GM12878 (cell line): ENCODE data around the gene GNAT1. TPM values are rescaled to one million over a fixed set of nuclear protein-coding genes. Genes with fewer than 3 reads are reported as not detected.

Experiments used
- ATAC-seq: fragments of 200-7000 bp; cut with Tn5 transposase; 3 replicates; pipeline ENCODE4 v1.9.1; 2020; ENCODE audit warnings: mild to moderate bottlenecking, moderate library complexity
- BruUV-seq: library from RNA; stranded (reverse); fragments of 400-500 nt; replicated peaks from 2 replicates; lab custom pipeline; 2021; lab: Mats Ljungman, UMichigan
- CTCF ChIA-PET: fragments of 300-600 bp; sonication (Branson Sonifier 250); formaldehyde crosslinking; extraction: SDS; loops from one replicate; lab custom pipeline; 2021; ENCODE audit warnings: inconsistent platforms; lab: Yijun Ruan, JAX
- POLR2A ChIA-PET: fragments of 350-600 bp; formaldehyde crosslinking; extraction: SDS; loops from one replicate; lab custom pipeline; 2021; ENCODE audit warnings: inconsistent platforms; lab: Charles Lee
- RAD21 ChIA-PET: fragments of 300-600 bp; sonication (Branson Sonifier 250); formaldehyde crosslinking; loops from one replicate; lab custom pipeline; 2023; ENCODE audit warnings: antibody characterized with exemption; ENCODE audit not compliant: unreplicated experiment; lab: Charles Lee
- SMC1A ChIA-PET: fragments of 300-600 bp; sonication (Branson Sonifier 250); formaldehyde crosslinking; loops from one replicate; lab custom pipeline; 2023; ENCODE audit not compliant: unreplicated experiment, uncharacterized antibody; lab: Charles Lee
- DNase-seq: peaks from one replicate; pipeline ENCODE4 v3.0.0-alpha.2; 2011; ENCODE audit warnings: low read depth, low spot score
- FAIRE-seq: peaks from 3 replicates; lab custom pipeline; 2011; peaks lifted over from hg19 to GRCh38; lab: Jason Lieb, UNC
- H2AFZ ChIP-seq: 2 replicates; pipeline ENCODE4 v1.6.0; 2011; ENCODE audit warnings: low read depth, low read length, control low read depth; ENCODE audit not compliant: control insufficient read depth
- H3K27ac ChIP-seq: 2 replicates; pipeline ENCODE4 v1.5.1; 2011; ENCODE audit warnings: control low read depth; ENCODE audit not compliant: control insufficient read depth, insufficient read depth
- H3K27me3 ChIP-seq, 2 experiments: replicated peaks in 1 of 2; 2 replicates each; pipeline versions ENCODE4 v1.6.0 to v1.6.1; 2011; ENCODE audit warnings: low read length in 1 of 2; ENCODE audit not compliant: control insufficient read depth in 2 of 2, insufficient read depth in 2 of 2
- H3K36me3 ChIP-seq, 2 experiments: 2 replicates each; pipeline ENCODE4 v1.5.1; 2011; ENCODE audit warnings: low read length in 1 of 2; ENCODE audit not compliant: control insufficient read depth in 2 of 2, insufficient read depth in 2 of 2
- H3K4me1 ChIP-seq: 2 replicates; pipeline ENCODE4 v1.6.1; 2011; ENCODE audit warnings: mild to moderate bottlenecking, low read length, moderate library complexity, mixed read lengths; ENCODE audit not compliant: control insufficient read depth, insufficient read depth
- H3K4me2 ChIP-seq: 2 replicates; pipeline ENCODE4 v1.6.0; 2011; ENCODE audit warnings: control low read depth; ENCODE audit not compliant: control insufficient read depth, insufficient read depth
- H3K4me3 ChIP-seq: fragments of 200-600 bp; sonication (generic); 2 replicates; pipeline ENCODE4 v1.5.1; 2016
- H3K79me2 ChIP-seq: 2 replicates; pipeline ENCODE4 v1.6.0; 2011; ENCODE audit warnings: low read length; ENCODE audit not compliant: control insufficient read depth, insufficient read depth
- H3K9ac ChIP-seq: 2 replicates; pipeline ENCODE4 v1.8.0; 2011; ENCODE audit warnings: low read length, control low read depth, mixed read lengths; ENCODE audit not compliant: control insufficient read depth, insufficient read depth
- H3K9me3 ChIP-seq: replicated peaks from 3 replicates; pipeline ENCODE4 v1.5.1; 2011; ENCODE audit warnings: mild to moderate bottlenecking, low read length; ENCODE audit not compliant: control insufficient read depth, insufficient read depth
- H4K20me1 ChIP-seq: 2 replicates; pipeline ENCODE4 v1.6.0; 2011; ENCODE audit not compliant: control insufficient read depth, insufficient read depth
- CBX3 ChIP-seq: fragments of 200-600 bp; sonication (generic); IDR thresholded peaks from 2 replicates; pipeline ENCODE4 v1.6.1; 2016; ENCODE audit warnings: low read depth, borderline replicate concordance
- CEBPZ ChIP-seq: fragments of 150-350 bp; IDR thresholded peaks from 2 replicates; pipeline ENCODE4 v1.6.1; 2016; ENCODE audit warnings: low read depth, low read length
- EZH2 ChIP-seq: IDR thresholded peaks from 2 replicates; pipeline ENCODE4 v1.6.1; 2012; ENCODE audit warnings: low read depth, mild to moderate bottlenecking, control low read depth, inconsistent platforms, low read length, borderline replicate concordance; ENCODE audit not compliant: control insufficient read depth
- KAT2A ChIP-seq: conservative IDR thresholded peaks from 2 replicates; pipeline ENCODE4 v1.6.1; 2011; ENCODE audit warnings: low read depth, low read length; ENCODE audit not compliant: control insufficient read depth
- KDM1A ChIP-seq: fragments of 200-600 bp; sonication (generic); IDR thresholded peaks from 2 replicates; pipeline ENCODE4 v1.6.1; 2016; ENCODE audit warnings: borderline replicate concordance
- USF1 ChIP-seq: IDR thresholded peaks from 2 replicates; pipeline ENCODE4 v1.6.1; 2011; ENCODE audit warnings: borderline replicate concordance, low read depth, mild to moderate bottlenecking, moderate library complexity, mixed read lengths, low read length; ENCODE audit not compliant: insufficient read depth; ENCODE audit errors: extremely low read length
- ZNF274 ChIP-seq: IDR thresholded peaks from one replicate; pipeline ENCODE4 v1.8.0; 2011; ENCODE audit not compliant: insufficient read length, insufficient read depth
- WGBS: methylation state at CpG from one replicate; pipeline ENCODE4 v1.1.6; 2016; ENCODE audit warnings: low lambda C conversion rate; ENCODE audit not compliant: insufficient replicate concordance, insufficient coverage; ENCODE audit errors: missing lambda C conversion rate; 5-methylcytosine and 5-hydroxymethylcytosine counted together
- in situ Hi-C: fragments of 300-500 bp; cut with MboI; formaldehyde crosslinking; loops from 9 replicates; pipeline ENCODE4 v1.14.3; 2018; ENCODE audit warnings: mixed read lengths
- intact Hi-C: fragments of 100-400 bp; cut with micrococcal nuclease; formaldehyde crosslinking; loops from one replicate; pipeline ENCODE4 v1.14.2; 2022; ENCODE audit not compliant: unreplicated experiment
- polyA plus RNA-seq, 11 experiments: library from polyadenylated mRNA; depleted of rRNA in 4 of 11; unstranded in 6 of 11; stranded (reverse) in 5 of 11; fragments of >200 nt; fragmentation: Nextera tagmentation in 4 of 11; fragmentation: Illumina TruSeq in 1 of 11; extraction: Ambion mirVana in 4 of 11; extraction: Trizol in 1 of 11; gene quantifications; 1 replicate in 1 of 11; 2 replicates in 10 of 11; pipeline versions ENCODE4 v1.2.1 to v1.2.3, GENCODE V29; 2011 to 2016; ENCODE audit warnings: inconsistent platforms in 2 of 11, missing spikeins in 2 of 11, low read depth in 1 of 11
- total RNA-seq, 4 experiments: library from RNA; depleted of rRNA in 3 of 4; stranded (reverse); fragments of >200 nt in 3 of 4; fragmentation: Illumina TruSeq in 1 of 4; extraction: Trizol in 1 of 4; gene quantifications; 2 replicates each; pipeline versions ENCODE4 v1.2.1 to v1.2.3, GENCODE V29; 2013 to 2021

The GNAT1 gene
- total and polyA plus RNA-seq, 10 of the 15 experiments (the other 5 are each of a cell fraction or from before 2014, with no cell fraction given) = not detected

DNA sequence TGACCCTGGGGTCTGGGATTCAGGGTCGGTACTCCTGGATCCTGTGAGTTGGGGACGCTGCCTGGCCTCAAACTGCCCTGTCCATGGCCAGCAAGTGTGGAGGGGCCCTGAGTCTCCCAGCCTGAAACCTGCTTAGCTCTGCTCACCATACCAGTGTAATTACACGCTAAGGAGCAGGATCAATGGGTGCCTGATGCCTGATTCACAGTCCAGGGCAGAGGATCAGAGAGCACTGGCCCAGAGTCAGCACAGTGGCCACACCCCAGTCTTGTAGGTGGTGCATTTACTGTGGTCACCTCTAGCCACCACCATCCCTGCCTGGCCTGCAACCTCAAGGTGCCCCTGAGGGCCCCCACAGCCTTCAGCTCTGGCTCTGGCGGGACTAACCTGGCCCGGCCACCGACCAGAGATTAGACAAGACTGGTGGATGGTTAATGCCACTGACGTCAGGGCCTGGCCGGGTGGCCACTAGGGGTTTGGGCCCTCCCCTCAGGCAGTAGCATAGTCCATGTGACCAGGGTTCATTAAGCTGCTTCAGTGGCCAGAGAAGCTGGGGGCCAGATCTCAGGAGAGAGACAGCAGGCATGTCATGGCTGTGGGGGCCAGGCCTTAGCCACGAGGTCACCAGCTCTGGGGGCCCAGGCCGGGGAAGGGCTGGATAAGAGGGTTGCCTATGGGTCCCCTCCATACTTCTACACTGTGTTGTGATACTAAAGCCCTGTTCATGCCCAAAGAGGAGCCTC lies 10.3 kb downstream of the GNAT1 start:
- H3K36me3 ChIP-seq = no peaks in the 10 kb centered on the region
- ChIA-PET SMC1A (interaction anchor here (1.3 kb wide), 1 partner anchor 24 kb away, joined by 4 read pairs; no protein-coding TSS in a partner anchor), RAD21 (no interaction called here), CTCF (no interaction called here), POLR2A (interaction anchor here (1.1 kb wide), 1 partner anchor 9 kb away, joined by 3 read pairs; no protein-coding TSS in a partner anchor)
- H3K4me3 ChIP-seq = no peak overlapping the region
- in situ Hi-C loops = no loop called here
- no peak overlapping the region for H2AFZ ChIP-seq
- H3K4me2 ChIP-seq = no peak overlapping the region
- H3K9me3 ChIP-seq = no peaks in the 10 kb centered on the region
- DNase-seq (no peak), ATAC-seq (peak; percentile 40), FAIRE-seq (no peak)
- peaks cover 18 to 22% of the 10 kb centered on the region in 2 experiments for H3K27me3 ChIP-seq
- intact Hi-C loops = no loop called here
- WGBS = 7% methylated on average over 10 of the region's 10 CpGs
- H3K79me2 ChIP-seq = no peaks in the 10 kb centered on the region
- no peak overlapping the region for H3K27ac ChIP-seq
- H4K20me1 ChIP-seq = no peaks in the 10 kb centered on the region
- no TSS peak for BruUV-seq
- no peak overlapping the region for H3K9ac ChIP-seq
- TF ChIP-seq CBX3 (no peak), KDM1A (no peak)
- no peaks in the 10 kb centered on the region for H3K4me1 ChIP-seq

DNA sequence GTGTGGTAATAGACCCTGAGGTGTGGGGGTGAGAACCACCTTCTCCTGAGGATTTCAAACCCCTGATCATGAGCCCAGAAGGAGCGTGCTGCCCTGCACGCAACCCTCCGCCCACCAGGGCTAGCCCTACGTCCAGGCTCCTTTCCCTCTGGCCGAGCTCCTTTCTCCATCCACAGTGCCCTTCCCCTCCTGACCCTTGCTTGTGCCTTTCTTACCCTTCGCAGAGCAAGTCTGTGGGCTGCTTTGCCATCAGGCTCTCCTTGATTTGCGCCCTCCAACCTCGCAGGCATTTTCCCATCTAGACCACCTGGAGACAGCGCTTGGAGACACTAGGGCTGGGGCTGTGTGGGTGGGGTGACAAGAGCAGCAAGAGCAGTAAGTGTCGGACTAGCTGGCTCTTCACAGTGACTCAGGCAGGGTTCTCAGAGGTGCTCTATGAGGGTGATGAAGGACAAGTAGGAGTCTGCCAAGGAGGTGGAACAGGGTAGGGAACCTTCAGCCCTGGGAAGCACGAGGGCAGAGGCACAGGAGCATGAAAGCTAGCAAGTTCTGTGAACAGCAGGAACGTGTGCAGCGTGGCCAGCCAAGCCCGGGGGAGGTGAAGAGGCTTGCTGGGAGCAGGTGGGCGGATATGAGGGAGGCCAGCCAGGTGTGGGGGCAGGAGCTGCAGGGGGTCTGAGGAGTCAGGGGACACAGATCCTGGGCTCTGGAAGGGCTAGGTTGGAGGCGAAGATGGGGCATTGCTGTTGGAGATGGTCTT lies 11.1 kb downstream of the GNAT1 start:
- 16% methylated on average over 16 of the region's 16 CpGs for WGBS
- H3K4me1 ChIP-seq = no peaks in the 10 kb centered on the region
- ChIA-PET RAD21 (interaction anchor here (0.7 kb wide), 1 partner anchor 70 kb away, joined by 4 read pairs; no protein-coding TSS in a partner anchor), SMC1A (interaction anchor here (1.5 kb wide), 1 partner anchor 24 kb away, joined by 3 read pairs; no protein-coding TSS in a partner anchor), CTCF (interaction anchor here (0.6 to 1.6 kb wide), 2 partner anchors 44 to 124 kb away, joined by 3 read pairs; no protein-coding TSS in a partner anchor), POLR2A (interaction anchor here (1.1 kb wide), 1 partner anchor 8 kb away, joined by 3 read pairs; no protein-coding TSS in a partner anchor)
- H3K27ac ChIP-seq = no peak overlapping the region
- no peak overlapping the region for H3K4me3 ChIP-seq
- H2AFZ ChIP-seq = no peak overlapping the region
- H3K36me3 ChIP-seq = no peaks in the 10 kb centered on the region
- H4K20me1 ChIP-seq = no peaks in the 10 kb centered on the region
- H3K27me3 ChIP-seq = peaks cover 18 to 24% of the 10 kb centered on the region in 2 experiments
- in situ Hi-C loops (no loop called here), intact Hi-C loops (no loop called here)
- no peaks in the 10 kb centered on the region for H3K9me3 ChIP-seq
- H3K79me2 ChIP-seq = no peaks in the 10 kb centered on the region
- no peak overlapping the region for H3K9ac ChIP-seq
- DNase-seq (no peak), ATAC-seq (no peak), FAIRE-seq (no peak)
- no TSS peak for BruUV-seq
- H3K4me2 ChIP-seq = no peak overlapping the region
- TF ChIP-seq USF1 (no peak), EZH2 (no peak), ZNF274 (no peak), KAT2A (no peak), CEBPZ (no peak), KDM1A (no peak)
